Stimulated activated CD4-positive, alpha-beta T cell treated with anti-CD3 and anti-CD28 coated beads, Interleukin-4, amount 100 ng/mL, for 48 hours (primary cell): ENCODE results near the gene SMCO3.
"Not testable (repeated sequence)": the region's sequence is repeated elsewhere in the genome, so short reads cannot be mapped to it uniquely, and the experiment has no call there.

ENCODE experiments used
- DNase-seq, 2 donors: peaks; one replicate each; pipeline ENCODE4 v3.0.0-alpha.2; 2020; ENCODE audit warnings: low read depth in 2 of 2

The SMCO3 gene

DNA sequence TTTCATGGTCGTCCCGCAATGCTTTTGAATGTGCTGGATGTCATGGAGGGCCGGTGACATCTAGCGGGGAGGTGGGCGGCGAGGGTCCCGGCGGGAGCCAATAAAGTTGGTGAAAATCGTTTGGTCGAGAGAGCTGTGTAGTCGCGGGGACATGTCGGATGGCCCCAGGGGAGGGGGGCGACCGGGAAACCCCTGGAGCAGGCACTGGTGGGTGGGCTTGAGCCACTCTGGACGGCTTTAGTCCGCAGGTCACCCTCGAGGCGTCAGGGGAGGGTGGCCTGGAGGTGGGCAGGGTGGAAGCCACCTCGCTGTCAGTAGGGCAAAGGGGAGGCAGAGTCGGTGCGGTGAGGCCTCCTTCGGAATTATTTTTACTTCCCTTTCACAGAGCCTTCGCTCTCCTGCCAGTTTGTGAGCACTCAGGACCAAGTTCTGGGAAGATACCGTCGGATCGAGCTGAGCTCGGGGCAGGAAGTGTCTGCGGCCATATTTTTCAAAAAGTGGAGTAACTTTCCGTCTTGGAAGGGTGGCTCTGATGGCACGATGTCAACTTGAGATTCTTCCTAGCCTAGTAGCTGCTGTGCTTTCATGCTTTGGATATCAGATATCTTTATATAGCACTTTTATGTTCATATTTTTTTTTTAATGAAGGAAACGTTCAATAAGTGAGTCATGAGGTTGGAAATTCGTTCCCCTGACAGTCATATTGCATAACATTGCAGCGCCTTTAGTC lies 38.9 kb downstream of the SMCO3 start:
- DNase-seq = peak in 1 of 2 donors; percentile 8

DNA sequence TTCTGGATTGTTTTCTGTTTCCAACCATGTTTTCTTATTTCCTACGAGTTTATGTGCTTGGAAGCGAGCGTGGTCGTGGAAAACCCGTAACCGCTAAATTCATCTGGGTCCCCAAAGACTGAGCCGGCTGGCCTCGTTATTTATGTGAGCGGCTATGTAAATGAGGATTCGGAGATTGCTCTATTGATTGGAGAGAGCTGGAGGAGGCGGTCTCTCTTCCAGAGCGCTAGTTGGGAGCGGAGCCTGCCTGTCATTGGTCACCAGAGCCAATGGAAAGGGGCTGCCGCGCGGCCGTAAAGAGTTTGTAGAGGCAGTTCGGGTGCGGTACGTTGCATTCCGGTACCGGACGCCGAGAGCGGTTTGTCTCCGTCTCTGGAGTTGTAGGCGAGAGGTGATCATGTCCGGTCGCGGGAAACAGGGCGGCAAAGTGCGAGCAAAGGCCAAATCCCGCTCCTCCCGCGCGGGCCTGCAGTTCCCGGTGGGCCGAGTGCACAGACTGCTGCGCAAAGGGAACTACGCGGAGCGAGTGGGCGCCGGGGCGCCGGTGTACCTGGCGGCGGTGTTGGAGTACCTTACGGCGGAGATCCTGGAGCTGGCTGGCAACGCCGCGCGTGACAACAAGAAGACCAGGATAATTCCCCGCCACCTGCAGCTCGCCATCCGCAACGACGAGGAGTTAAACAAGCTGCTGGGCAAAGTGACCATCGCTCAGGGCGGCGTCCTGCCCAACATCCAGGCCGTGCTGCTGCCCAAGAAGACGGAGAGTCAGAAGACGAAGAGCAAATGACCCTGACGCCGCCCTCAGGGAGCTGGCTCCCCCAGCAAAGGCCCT lies 39.7 kb downstream of the SMCO3 start:
- peak; percentile 80 to 87 for DNase-seq

DNA sequence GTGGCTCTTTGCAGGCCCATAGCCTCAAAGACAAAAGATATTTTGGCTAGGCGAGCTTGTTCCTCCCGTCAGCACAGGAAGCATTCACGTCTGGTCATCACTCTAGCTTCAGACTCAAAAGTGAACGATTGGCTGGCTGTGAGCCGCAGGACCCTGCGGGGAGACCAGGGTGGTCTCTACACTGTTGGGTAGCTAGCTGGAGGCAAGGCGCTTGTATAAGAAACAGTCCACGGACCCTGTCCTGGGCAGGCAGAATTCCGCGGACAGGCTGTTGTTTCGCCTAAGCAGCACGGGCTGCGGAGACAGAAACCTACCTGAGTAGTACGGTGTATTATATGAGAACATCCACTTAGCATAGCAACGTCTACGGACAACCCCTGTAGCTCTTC lies 40.3 kb downstream of the SMCO3 start:
- no peak for DNase-seq

DNA sequence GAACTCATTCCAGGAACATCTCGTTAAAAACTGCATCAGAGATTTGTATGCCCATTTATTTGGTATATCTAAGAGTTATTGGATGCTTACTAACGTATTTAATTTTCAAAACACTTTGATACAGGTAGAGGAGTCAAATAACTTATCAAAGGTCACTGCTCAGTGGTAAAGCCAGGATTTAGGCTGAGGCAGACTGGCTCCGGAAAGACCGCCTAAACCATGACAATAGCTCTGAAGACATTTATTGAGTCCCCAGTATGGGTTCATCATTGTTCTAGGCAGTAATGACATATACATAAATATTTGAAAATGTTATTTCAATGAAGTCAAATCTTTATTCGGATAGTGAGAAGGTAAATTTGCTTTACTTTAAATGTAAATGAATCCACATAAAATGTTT lies 41.0 kb downstream of the SMCO3 start:
- DNase-seq = no peak

DNA sequence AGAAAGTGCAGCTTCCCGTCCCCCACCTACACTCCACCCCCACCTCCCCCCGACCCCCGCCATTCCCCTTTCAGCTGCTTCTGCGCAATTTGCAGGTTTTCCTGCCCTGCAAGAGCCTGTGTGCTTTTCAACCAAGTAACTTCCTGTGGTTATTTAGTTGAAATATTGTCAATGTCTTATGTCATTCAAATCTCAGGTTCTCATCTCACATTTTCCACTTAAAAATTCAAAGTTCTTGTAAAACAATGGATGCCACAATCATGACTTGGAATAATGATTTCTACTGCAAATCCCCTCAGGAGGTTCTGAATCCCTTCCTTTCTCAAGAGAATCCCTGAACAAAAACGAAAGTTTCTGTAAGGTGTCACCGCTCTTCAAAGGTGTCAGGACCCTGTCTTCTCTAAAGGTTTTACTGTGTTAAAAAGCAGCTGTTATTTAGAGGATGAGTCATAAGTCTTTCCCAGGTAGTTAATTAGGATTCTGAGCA lies 42.3 kb downstream of the SMCO3 start:
- no peak for DNase-seq

DNA sequence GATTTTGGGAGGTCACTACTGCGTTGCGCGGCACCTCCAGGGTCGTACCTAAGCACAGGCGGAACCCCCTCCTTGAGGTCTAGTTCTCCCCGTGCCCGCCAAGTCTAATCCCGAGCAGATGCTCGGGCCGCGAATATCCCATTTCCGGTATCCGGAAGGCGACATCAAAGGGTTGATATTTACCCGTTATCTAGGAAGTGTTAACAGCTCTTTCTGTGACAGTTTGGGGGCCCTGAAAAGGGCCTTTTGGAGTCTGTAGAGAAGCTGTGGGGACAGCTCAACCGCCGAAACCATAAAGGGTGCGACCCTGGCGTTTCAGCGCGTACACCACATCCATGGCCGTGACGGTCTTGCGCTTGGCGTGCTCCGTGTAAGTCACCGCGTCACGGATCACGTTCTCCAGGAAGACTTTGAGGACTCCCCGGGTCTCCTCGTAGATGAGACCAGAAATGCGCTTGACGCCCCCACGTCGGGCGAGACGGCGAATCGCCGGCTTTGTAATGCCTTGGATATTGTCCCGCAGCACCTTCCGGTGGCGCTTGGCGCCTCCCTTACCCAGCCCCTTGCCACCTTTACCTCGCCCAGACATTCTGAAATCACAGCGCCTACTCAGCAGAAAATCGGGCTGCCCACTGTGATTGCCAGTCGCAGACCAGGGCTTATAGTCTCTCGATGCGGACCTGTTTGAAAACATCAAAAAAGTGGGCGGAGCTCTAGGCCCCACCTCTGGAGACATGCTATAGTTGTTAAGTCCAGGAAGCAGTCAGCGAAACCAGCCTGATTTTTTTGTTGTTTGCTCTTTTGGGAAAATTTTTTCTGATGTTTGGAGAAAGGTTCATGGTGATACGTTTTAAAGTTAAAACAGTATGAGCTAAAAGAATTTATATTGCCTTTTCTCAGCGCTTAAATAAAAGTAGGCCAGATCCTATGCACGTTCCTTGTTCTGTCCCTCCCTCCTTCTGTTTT lies 43.2 kb downstream of the SMCO3 start:
- DNase-seq = peak; percentile 85 to 92

DNA sequence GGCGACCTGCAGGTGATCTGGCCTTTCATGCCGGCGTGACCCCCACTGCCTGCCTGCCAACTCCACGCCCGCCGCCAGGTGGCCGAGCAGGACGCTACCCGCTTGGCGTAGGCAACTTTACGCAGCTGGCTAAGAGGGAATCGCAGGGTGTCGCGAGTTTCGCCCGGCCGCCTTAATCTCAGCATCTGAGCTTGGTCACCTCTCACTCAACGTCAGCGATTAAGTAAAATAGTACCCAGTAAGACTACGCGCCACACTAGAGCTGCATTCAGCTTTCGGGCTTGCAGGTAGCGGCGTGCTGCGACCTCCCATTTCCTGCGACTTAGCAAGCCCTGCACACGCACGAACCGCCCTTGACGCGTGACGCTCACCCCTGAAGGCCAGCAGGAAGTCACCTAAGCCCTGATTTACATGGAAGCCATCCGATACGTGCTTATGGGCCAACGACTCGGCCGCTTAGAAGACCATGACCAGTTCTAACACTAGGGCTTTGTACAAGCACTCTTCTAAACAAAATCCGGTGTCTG lies 44.0 kb downstream of the SMCO3 start:
- DNase-seq = peak; percentile 83 to 86

DNA sequence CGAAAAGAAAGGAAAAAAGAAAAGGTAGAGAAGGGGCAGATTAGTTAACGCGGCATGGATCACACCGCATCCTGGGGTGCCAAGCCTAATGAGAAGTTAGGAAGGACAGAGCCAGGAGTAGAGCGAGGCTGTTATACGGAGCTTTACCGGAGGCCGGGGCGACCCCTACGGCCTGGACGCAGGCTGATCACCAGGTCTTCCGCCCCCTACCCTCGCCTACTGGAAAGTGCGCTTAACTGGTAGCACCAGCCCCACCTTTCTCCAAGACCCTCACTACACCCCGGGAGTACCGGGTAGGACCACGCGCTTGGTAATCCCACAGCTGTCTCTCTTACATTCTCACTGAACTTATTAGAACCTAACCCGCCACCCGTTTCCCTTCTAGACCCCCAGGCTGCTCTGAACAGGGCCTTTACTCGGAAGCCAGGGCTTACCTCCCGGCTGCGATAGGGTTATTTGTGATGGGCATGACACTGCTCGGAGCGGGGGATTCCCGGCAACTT lies 44.5 kb downstream of the SMCO3 start:
- DNase-seq = peak in 1 of 2 donors; percentile 3

DNA sequence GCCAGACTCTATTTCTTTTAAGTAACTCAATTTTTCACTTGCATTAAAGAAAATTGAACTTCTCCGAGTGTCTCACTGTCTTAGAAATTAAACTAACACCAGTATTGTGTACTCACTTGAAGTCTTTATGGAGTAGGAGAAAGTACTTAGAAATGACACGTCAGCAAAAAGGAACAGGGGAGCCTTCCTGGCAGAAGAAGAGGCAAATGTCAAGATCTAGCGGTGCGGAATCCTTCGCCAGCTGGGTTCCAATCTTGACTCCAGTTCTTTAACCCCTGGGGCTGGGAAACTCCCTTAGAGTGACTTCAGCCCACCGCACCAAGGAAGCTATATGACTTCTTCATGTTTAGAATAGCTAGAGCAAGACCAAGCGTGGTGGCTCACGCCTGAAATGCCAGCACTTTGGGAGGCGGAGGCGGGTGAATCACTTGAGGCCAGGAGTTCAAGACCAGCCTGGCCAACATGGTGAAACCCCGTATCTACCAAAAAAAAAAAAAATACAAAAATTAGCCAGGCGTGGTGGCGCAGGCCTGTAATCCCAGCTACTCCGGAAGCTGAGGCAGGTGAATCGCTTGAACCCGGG lies 45.1 kb downstream of the SMCO3 start:
- peak; percentile 12 to 23 for DNase-seq

DNA sequence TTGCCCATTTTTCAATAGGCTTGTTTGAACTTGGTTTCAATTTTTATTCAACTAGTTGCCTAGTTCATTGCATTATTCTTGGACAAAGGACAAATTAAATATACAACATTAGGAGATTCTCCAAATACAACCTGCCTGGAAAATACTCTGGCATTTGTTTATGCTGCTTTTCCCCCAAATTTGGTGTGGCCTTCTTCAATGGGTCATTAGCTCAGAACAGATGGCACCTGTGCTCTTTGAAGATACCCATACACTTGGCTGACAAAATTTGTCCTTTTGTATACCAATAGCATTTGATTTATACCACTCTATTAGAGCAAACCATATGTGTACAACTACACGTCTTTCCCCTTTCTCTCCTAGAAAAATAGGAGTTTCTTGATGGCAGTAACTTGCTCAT lies 46.4 kb downstream of the SMCO3 start:
- DNase-seq = no peak

DNA sequence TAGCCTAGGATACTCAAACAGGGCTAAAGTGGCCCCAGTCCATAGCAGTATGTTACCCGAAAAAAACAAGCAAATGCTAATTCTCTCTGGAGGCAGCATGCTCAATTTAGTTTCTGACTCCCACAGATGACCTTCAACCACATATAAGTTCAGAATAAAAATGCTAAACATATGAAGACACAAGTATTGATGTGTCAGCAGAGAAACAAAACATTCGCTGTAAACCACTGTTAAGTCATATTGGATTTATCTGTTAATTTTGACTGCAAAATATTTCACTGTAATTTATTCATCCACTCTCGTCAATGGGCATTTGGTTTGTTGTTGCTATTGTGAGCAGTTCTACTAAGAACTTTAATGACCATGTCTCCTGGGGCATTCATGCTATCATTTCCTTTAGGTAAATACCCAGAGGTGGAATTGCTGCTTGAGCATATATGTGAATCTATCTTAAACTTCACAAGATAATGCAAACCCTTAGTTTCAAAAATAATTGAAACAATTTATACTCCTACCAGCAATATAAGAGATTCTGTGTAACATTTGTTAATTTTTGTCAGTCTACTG lies 47.2 kb downstream of the SMCO3 start:
- DNase-seq = no peak

DNA sequence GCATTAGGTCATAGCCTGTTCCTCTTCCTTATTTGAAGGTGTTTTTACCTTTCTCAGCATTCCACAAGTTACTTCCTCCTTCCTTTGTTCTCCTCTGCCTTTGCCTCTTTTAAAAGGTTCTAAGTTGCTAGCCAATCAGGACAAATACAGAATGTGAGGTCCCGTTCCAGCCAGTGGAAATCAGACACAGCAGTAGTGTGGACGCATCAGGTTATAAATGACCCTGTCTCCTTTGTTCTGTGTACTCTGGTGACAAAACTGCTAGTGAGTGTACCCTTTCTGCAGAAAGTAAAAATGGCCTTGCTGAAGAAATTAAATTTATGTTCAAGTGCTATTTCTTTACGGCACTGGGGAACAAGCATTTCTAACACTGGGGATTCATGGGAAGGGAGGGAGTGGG lies 48.0 kb downstream of the SMCO3 start:
- not testable (repeated sequence) for DNase-seq

DNA sequence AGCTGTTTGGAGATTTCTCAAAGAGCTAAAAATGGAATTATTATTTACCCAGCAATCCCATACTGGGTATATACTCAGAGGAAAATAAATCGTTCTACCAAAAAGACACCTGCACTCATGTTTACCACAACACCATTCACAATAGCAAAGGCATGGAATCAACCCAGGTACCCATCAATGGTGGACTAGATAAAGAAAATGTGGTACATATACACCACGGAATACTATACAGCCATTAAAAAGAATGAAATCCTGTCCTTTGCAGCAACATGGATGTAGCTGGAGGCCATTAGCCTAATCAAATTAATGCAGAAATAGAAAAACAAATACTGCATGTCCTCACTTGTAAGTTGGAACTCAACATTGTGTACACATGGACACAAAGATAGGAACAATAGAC lies 48.6 kb downstream of the SMCO3 start:
- DNase-seq = no peak

DNA sequence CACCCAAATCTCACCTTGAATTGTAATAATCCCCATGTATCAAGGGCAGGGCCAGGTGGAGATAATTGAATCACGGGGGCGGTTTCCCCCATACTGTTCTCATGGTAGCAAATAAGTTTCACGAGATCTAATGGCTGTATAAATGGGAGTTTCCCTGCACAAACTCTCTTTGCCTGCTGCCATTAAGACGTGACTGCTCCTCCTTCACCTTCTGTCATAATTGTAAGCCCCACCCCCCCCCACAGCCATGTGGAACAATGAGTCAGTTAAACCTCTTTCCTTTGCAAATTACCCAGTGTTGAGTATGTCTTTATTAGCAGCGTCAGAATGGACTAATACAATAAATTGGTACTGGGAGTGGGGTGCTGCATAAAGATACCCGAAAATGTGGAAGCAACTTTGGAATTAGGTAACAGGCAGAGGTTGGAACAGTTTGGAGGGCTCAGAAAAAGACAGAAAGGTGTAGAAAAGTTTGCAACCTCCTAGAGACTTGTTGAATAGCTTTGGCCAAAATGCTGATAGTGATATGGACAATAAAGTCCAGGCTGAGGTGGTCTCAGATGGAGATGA lies 54.2 kb downstream of the SMCO3 start:
- DNase-seq = not testable (repeated sequence)

DNA sequence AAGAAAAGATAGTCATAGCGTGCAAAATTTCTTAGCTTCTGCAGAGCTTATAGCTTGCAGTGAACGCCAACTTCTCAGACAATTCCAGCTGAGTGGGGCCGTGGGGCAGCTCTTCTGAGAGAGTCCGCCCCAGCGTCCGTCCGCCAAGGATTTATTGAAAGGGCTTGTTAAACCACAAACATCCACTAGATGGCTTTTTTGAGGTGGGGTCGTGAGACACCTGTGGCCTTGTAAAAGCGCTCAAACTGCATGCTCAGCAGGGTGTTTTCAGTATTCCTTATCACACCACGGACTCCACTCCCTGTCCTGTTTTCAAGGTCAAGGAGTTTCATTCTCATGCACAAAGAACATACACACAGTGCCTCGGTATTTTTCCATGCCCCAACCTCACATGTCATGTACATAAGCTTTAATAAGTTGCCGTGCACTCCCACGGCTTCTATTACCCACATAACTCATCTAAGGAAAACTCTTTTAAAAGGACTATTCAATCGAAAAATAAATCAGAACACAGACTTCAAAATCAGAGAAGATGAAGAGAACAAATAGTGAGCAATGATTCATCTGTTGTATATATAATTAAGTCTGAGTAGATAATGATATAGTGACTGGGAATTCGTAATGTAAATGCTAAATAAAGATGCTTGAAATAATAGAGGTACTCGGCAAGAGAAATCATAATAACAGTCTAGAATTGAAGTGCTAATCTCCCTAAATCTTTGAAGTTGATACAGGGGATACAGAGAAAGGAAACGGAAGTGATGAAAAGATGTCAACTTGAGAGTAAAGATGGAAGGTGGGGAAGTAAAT lies 57.4 kb downstream of the SMCO3 start:
- DNase-seq = no peak
